Astrocyte of the spinal cord (primary cell): Measurements from ENCODE around the gene GABBR2.

Experiments used
- DNase-seq: peaks from one replicate; pipeline ENCODE4 v3.0.0; 2011; ENCODE audit warnings: low read depth, low spot score
- H3K4me3 ChIP-seq: 2 replicates; pipeline ENCODE4 v1.5.1; 2011; ENCODE audit warnings: low read depth, mild to moderate bottlenecking, low read length, moderate library complexity
- CTCF ChIP-seq: IDR thresholded peaks from 2 replicates; pipeline ENCODE4 v1.5.1; 2012; ENCODE audit warnings: low read depth, mild to moderate bottlenecking, low read length, inconsistent platforms
- in situ Hi-C: cut with HindIII; loops from 2 replicates; pipeline ENCODE4 v1.10.0; 2017; ENCODE audit warnings: low sequenced_read_pairs

GABBR2 gene

DNA sequence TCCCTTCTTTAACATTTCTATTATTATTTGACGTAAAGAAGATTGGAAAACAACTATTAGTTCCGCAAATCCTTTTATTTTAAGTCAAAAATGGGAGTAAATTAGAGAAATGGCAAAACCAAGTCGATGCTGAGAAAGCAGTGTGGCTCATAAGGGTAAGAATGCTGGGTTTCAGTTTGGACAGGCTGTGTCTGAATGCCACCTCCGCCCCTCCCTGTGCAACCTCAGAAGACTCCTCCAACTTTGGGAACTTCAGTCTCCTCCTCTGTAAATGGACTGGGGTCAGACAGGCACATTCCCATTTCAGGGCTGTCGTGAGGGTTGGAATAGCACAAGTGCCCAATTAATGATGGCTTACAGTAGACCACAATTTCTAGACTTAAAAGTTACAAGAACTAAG lies 154.0 kb downstream of the GABBR2 start:
- TF ChIP-seq CTCF = no peak
- in situ Hi-C loops = no loop called here
- no peak for DNase-seq
- H3K4me3 ChIP-seq = no peak overlapping the region

DNA sequence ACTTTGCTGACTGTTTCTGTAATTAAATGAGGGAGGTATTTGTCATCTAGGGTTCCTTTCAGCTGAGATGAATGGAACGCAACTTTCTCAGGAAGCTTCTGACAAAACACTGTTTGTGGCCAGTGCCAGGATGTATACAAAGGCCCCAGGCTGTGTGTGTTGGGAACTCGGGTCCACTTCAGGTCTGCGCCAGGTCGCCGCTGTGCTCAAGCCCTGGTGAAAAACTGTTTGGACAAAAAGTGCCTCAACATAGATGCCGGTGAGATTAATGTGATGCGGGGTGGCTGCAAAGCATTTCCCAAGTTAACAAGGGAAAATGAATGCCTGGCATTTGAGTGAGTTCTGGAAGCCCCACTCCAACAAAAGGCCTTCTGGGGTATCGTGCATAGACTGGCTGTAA lies 156.4 kb downstream of the GABBR2 start:
- H3K4me3 ChIP-seq = no peak overlapping the region
- DNase-seq = no peak
- in situ Hi-C loops = no loop called here
- no peak for TF ChIP-seq CTCF

GRCh38 chr9:98551511-98552286 lies 157.0 kb downstream of the GABBR2 start:
- H3K4me3 ChIP-seq = no peak overlapping the region
- TF ChIP-seq CTCF = no peak
- in situ Hi-C loops = no loop called here
- peak; percentile 78 for DNase-seq

- peak; percentile 73 for DNase-seq
- no peak for TF ChIP-seq CTCF
- no peak overlapping the region for H3K4me3 ChIP-seq
- in situ Hi-C loops = no loop called here
Measured at GRCh38 chr9:98550206-98550820, 158.4 kb downstream of the GABBR2 start.

- DNase-seq = no peak
- in situ Hi-C loops = no loop called here
- no peak for TF ChIP-seq CTCF
- no peak overlapping the region for H3K4me3 ChIP-seq
Measured at GRCh38 chr9:98549401-98549800, 159.3 kb downstream of the GABBR2 start.

DNA sequence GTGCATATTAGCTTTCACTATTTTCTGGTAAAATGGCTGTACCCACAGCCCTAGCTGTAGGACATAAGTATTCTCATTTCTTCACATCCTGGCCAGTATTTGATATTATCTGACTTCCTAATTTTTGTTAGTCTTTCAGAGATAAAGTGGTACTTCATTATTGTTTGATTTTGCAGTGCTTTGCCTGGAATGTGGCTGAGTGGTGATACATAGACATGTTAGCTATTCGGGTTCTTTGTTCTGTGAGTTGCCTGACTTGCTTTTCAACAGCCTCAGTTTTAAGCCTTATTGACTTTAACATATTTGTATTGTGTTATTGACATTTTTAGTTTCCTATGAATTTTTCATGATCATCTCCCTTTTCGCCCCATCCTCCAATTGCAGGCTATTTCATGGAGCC lies 161.1 kb downstream of the GABBR2 start:
- no peak for TF ChIP-seq CTCF
- no peak overlapping the region for H3K4me3 ChIP-seq
- no peak for DNase-seq
- in situ Hi-C loops = no loop called here
